HepG2 (cell line): ENCODE results near the gene CTSW. TPM values are rescaled to one million over a fixed set of nuclear protein-coding genes. Genes with fewer than 3 reads are reported as not detected.

Experiments
- ATAC-seq: fragments of 200-7000 bp; cut with Tn5 transposase; 3 replicates; pipeline ENCODE4 v1.9.1; 2020; ENCODE audit warnings: mild to moderate bottlenecking, moderate library complexity
- BruUV-seq: library from RNA; stranded (reverse); fragments of 400-500 nt; replicated peaks from 2 replicates; lab custom pipeline; 2021; lab: Mats Ljungman, UMichigan
- CTCF ChIA-PET: fragments of 300-600 bp; formaldehyde crosslinking; extraction: SDS; loops from one replicate; lab custom pipeline; 2021; ENCODE audit warnings: low total read pairs, inconsistent platforms, low intra/inter-chr PET ratio; lab: Yijun Ruan, JAX
- POLR2A ChIA-PET: fragments of 350-600 bp; sonication (Branson Sonifier 250); formaldehyde crosslinking; loops from one replicate; lab custom pipeline; 2020; ENCODE audit warnings: antibody characterized with exemption, inconsistent platforms; lab: Yijun Ruan, JAX
- DNase-seq: peaks from one replicate; pipeline ENCODE4 v3.0.0-alpha.2; 2015; ENCODE audit warnings: low spot score
- FAIRE-seq: peaks from 3 replicates; lab custom pipeline; 2011; peaks lifted over from hg19 to GRCh38; lab: Jason Lieb, UNC
- H2AFZ ChIP-seq: one replicate; pipeline ENCODE4 v1.6.1; 2011; ENCODE audit warnings: low read length, inconsistent platforms
- H3K27ac ChIP-seq: fragments of 300-600 bp; 3 replicates; pipeline ENCODE4 v1.8.0; 2011; ENCODE audit warnings: mixed run types, mild to moderate bottlenecking, mixed read lengths, low read length, inconsistent platforms; ENCODE audit not compliant: insufficient read depth; ENCODE audit errors: extremely low read length
- H3K27me3 ChIP-seq, 2 experiments: fragments of 200-600 bp in 1 of 2; 2 replicates in 1 of 2; 3 replicates in 1 of 2; pipeline versions ENCODE4 v1.6.0 to v1.8.0; 2011; ENCODE audit warnings: low read length in 2 of 2, mild to moderate bottlenecking in 2 of 2, moderate library complexity in 2 of 2, inconsistent platforms in 1 of 2; ENCODE audit not compliant: insufficient read depth in 2 of 2, control insufficient read depth in 1 of 2
- H3K36me3 ChIP-seq, 2 experiments: fragments of 200-600 bp in 1 of 2; replicated peaks in 1 of 2; 2 replicates in 1 of 2; 3 replicates in 1 of 2; pipeline versions ENCODE4 v1.5.1 to v1.8.0; 2011; ENCODE audit warnings: low read length in 2 of 2, inconsistent platforms in 1 of 2; ENCODE audit not compliant: insufficient read depth in 2 of 2, control insufficient read depth in 1 of 2
- H3K4me1 ChIP-seq: 2 replicates; pipeline ENCODE4 v1.5.1; 2012; ENCODE audit warnings: low read length, inconsistent platforms; ENCODE audit not compliant: insufficient read depth
- H3K4me2 ChIP-seq: 2 replicates; pipeline ENCODE4 v1.6.0; 2011; ENCODE audit warnings: low read depth, low read length, inconsistent platforms
- H3K4me3 ChIP-seq, 3 experiments: fragments of 200-600 bp in 1 of 3; sonication (generic), shearing (Covaris generic) in 1 of 3; replicated peaks in 1 of 3; 2 replicates each; pipeline ENCODE4 v1.5.1; 2011 to 2016; ENCODE audit warnings: low read length in 3 of 3, inconsistent platforms in 2 of 3, low read depth in 2 of 3, mild to moderate bottlenecking in 2 of 3, control low read depth in 1 of 3, mixed read lengths in 1 of 3; ENCODE audit not compliant: insufficient read depth in 1 of 3
- H3K79me2 ChIP-seq: one replicate; pipeline ENCODE4 v1.6.1; 2011; ENCODE audit warnings: low read length, inconsistent platforms; ENCODE audit not compliant: insufficient read depth
- H3K9ac ChIP-seq: 2 replicates; pipeline ENCODE4 v1.6.0; 2011; ENCODE audit warnings: mild to moderate bottlenecking, low read depth, low read length, inconsistent platforms; ENCODE audit not compliant: insufficient read depth
- H3K9me3 ChIP-seq: 2 replicates; pipeline ENCODE4 v1.5.1; 2012; ENCODE audit warnings: mild to moderate bottlenecking, low read length
- H4K20me1 ChIP-seq: 2 replicates; pipeline ENCODE4 v1.6.0; 2011; ENCODE audit warnings: inconsistent platforms, mild to moderate bottlenecking, low read length, moderate library complexity; ENCODE audit not compliant: insufficient read depth
- GATAD2A ChIP-seq: IDR thresholded peaks from 2 replicates; pipeline ENCODE4 v1.6.1; 2016
- JARID2 ChIP-seq: sonication (generic); formaldehyde crosslinking; IDR thresholded peaks from 2 replicates; pipeline ENCODE4 v1.8.1; 2023; ENCODE audit warnings: missing genetic modification reagents, inconsistent platforms; ENCODE audit not compliant: insufficient replicate concordance
- KLF11 ChIP-seq: IDR thresholded peaks from 2 replicates; pipeline ENCODE4 v1.6.1; 2016; ENCODE audit warnings: missing compliant biosample characterization
- MAFG ChIP-seq: sonication (generic); formaldehyde crosslinking; IDR thresholded peaks from 2 replicates; pipeline ENCODE4 v1.5.1; 2020; ENCODE audit warnings: mild to moderate bottlenecking, missing genetic modification reagents
- POLR2AphosphoS2 ChIP-seq: IDR thresholded peaks from 2 replicates; pipeline ENCODE4 v1.6.1; 2011; ENCODE audit warnings: low read depth, low read length, improper control_type of control experiment
- SP140L ChIP-seq: sonication (generic); formaldehyde crosslinking; IDR thresholded peaks from 2 replicates; pipeline ENCODE4 v1.4.0; 2020; ENCODE audit warnings: missing genetic modification reagents, borderline replicate concordance
- WGBS: methylation state at CpG from one replicate; pipeline ENCODE4 v1.1.6; 2017; ENCODE audit warnings: low lambda C conversion rate; 5-methylcytosine and 5-hydroxymethylcytosine counted together
- in situ Hi-C: cut with HindIII; loops from 2 replicates; pipeline ENCODE4 v1.10.0; 2017; ENCODE audit warnings: low pct_unique_long_range_greater_than_20kb; ENCODE audit not compliant: extremely low pct_ligation_motif_present
- intact Hi-C: fragments of 100-400 bp; cut with micrococcal nuclease; formaldehyde crosslinking; loops from one replicate; pipeline ENCODE4 v1.10.0; 2022; ENCODE audit not compliant: unreplicated experiment
- polyA plus RNA-seq, 8 experiments: library from polyadenylated mRNA; depleted of rRNA in 3 of 8; stranded (reverse) in 7 of 8; unstranded in 1 of 8; fragments of >200 nt; fragmentation: Illumina TruSeq in 4 of 8; extraction: Trizol in 4 of 8; gene quantifications; 2 replicates each; pipeline versions ENCODE4 v1.2.1 to v1.2.3, GENCODE V29; 2011 to 2016; ENCODE audit warnings: low read depth in 4 of 8, missing spikeins in 1 of 8, mixed read lengths in 1 of 8; ENCODE audit not compliant: insufficient read depth in 1 of 8
- total RNA-seq, 5 experiments: library from RNA; depleted of rRNA; stranded (reverse); fragments of >200 nt; fragmentation: Illumina TruSeq; extraction: Trizol; gene quantifications; 2 replicates each; pipeline ENCODE4 v1.2.3, GENCODE V29; 2016; ENCODE audit warnings: low read depth in 1 of 5
- TF ChIP-seq, protein P1 (sequence below): sonication (generic); formaldehyde crosslinking; conservative IDR thresholded peaks from 2 replicates; pipeline ENCODE4 v1.8.0; 2022; ENCODE audit warnings: mild to moderate bottlenecking, moderate library complexity, missing genetic modification reagents
- TF ChIP-seq, protein P2 (sequence below): sonication (generic); formaldehyde crosslinking; IDR thresholded peaks from 2 replicates; pipeline ENCODE4 v1.9.0; 2021; ENCODE audit warnings: mild to moderate bottlenecking, missing genetic modification reagents

The CTSW gene
- total and polyA plus RNA-seq, 2 of the 13 experiments (the other 11 are each of a cell fraction or from before 2014, with no cell fraction given) = 0.09 TPM; not detected in 1

DNA sequence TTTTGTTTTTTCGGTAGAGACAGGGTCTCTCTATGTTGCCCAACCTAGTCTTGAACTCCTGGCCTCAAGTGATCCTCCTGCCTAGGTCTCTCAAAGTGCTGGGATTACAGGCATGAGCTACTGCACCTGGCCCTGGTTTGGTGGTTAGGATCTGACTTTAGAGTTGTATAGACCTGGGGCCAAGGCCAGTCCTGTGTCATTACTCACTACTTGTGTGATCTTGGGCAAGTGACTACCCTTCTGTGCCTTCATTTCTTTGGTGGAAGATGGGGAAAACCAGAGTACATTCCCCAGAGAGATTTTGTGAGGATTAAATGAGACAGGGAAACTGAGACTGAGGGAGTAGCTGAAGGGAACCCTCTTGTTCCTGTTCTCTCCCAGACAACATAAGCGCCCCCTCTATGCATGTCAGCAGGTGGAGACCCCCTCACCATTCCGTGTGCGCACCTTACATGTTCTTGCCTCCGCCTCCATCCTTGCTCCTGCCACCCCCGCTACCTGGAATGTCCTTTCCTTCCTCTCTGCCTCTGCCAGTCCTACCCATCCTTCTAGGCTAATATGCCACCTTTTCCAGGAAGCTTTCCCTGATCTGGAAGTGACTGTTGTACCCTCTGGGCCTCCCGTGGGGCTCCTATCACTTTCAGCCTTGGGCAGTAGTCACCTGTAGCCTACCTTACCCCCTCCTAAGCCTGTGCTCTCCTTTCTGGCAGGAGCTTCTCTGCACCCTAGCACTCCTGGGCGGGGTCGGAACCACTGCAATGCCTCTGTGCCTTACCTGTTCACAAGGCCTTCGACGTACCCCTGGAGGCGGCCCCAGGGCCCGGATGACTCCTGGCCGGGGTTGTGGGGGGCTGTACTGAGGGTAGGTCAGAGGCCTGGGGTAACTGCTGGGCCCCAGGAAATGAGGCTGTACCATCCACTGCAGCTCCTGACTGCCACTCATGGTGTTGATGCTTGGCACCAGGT, 16.7 kb downstream of the CTSW start:
- no TSS peak for BruUV-seq
- FAIRE-seq (no peak), DNase-seq (no peak), ATAC-seq (no peak)
- ChIA-PET POLR2A (interaction anchor here (1.4 kb wide), 1 partner anchor 8 kb away, joined by 8 read pairs; the partner anchor contains the start of gene FIBP), CTCF (no interaction called here)
- Histone ChIP-seq H3K4me1 (peaks cover 51% of the 10 kb centered on the region), H3K36me3 (peaks cover 8 to 18% of the 10 kb centered on the region in 2 experiments; a peak in 4 of 5 replicates), H3K4me2 (no peak overlapping the region), H4K20me1 (no peaks in the 10 kb centered on the region), H2AFZ (no peak overlapping the region), H3K9me3 (no peaks in the 10 kb centered on the region), H3K79me2 (peaks cover 32% of the 10 kb centered on the region), H3K9ac (no peak overlapping the region), H3K27me3 (no peaks in the 10 kb centered on the region; a peak in 1 of 5 replicates), H3K4me3 (no peak overlapping the region), H3K27ac (no peak overlapping the region)
- in situ Hi-C loops = no loop called here
- 96% methylated on average over 14 of the region's 14 CpGs for WGBS
- TF ChIP-seq KLF11 (CRISPR knock-in tag) (no peak), POLR2AphosphoS2 (peak; percentile 47; the same call in 1 of the 2 replicates), JARID2 (CRISPR knock-in tag) (no peak), SP140L (no peak), GATAD2A (CRISPR knock-in tag) (no peak), MAFG (CRISPR knock-in tag) (no peak)
- TF ChIP-seq, protein P1, sequence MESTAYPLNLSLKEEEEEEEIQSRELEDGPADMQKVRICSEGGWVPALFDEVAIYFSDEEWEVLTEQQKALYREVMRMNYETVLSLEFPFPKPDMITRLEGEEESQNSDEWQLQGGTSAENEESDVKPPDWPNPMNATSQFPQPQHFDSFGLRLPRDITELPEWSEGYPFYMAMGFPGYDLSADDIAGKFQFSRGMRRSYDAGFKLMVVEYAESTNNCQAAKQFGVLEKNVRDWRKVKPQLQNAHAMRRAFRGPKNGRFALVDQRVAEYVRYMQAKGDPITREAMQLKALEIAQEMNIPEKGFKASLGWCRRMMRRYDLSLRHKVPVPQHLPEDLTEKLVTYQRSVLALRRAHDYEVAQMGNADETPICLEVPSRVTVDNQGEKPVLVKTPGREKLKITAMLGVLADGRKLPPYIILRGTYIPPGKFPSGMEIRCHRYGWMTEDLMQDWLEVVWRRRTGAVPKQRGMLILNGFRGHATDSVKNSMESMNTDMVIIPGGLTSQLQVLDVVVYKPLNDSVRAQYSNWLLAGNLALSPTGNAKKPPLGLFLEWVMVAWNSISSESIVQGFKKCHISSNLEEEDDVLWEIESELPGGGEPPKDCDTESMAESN (CRISPR knock-in tag) = no peak
- TF ChIP-seq, protein P2, sequence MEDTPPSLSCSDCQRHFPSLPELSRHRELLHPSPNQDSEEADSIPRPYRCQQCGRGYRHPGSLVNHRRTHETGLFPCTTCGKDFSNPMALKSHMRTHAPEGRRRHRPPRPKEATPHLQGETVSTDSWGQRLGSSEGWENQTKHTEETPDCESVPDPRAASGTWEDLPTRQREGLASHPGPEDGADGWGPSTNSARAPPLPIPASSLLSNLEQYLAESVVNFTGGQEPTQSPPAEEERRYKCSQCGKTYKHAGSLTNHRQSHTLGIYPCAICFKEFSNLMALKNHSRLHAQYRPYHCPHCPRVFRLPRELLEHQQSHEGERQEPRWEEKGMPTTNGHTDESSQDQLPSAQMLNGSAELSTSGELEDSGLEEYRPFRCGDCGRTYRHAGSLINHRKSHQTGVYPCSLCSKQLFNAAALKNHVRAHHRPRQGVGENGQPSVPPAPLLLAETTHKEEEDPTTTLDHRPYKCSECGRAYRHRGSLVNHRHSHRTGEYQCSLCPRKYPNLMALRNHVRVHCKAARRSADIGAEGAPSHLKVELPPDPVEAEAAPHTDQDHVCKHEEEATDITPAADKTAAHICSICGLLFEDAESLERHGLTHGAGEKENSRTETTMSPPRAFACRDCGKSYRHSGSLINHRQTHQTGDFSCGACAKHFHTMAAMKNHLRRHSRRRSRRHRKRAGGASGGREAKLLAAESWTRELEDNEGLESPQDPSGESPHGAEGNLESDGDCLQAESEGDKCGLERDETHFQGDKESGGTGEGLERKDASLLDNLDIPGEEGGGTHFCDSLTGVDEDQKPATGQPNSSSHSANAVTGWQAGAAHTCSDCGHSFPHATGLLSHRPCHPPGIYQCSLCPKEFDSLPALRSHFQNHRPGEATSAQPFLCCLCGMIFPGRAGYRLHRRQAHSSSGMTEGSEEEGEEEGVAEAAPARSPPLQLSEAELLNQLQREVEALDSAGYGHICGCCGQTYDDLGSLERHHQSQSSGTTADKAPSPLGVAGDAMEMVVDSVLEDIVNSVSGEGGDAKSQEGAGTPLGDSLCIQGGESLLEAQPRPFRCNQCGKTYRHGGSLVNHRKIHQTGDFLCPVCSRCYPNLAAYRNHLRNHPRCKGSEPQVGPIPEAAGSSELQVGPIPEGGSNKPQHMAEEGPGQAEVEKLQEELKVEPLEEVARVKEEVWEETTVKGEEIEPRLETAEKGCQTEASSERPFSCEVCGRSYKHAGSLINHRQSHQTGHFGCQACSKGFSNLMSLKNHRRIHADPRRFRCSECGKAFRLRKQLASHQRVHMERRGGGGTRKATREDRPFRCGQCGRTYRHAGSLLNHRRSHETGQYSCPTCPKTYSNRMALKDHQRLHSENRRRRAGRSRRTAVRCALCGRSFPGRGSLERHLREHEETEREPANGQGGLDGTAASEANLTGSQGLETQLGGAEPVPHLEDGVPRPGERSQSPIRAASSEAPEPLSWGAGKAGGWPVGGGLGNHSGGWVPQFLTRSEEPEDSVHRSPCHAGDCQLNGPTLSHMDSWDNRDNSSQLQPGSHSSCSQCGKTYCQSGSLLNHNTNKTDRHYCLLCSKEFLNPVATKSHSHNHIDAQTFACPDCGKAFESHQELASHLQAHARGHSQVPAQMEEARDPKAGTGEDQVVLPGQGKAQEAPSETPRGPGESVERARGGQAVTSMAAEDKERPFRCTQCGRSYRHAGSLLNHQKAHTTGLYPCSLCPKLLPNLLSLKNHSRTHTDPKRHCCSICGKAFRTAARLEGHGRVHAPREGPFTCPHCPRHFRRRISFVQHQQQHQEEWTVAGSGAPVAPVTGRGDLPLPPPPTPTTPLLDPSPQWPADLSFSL (CRISPR knock-in tag) = no peak
- intact Hi-C loops = no loop called here
